Stomach (tissue), 9 donors: ENCODE measurements around the gene COX6B2. TPM values are rescaled to one million over a fixed set of nuclear protein-coding genes. Genes with fewer than 3 reads are reported as not detected.

Experiments used
- DNase-seq, 2 donors: peaks; one replicate each; pipeline versions ENCODE4 v3.0.0 to v3.0.0-alpha.2; 2013 to 2019
- H3K27ac ChIP-seq, 5 donors: fragments of 200-600 bp in 4 of 5; sonication (generic) in 4 of 5; one replicate each; pipeline ENCODE4 v1.5.1; 2013 to 2019; ENCODE audit warnings: mild to moderate bottlenecking in 1 of 5, moderate library complexity in 1 of 5
- H3K27me3 ChIP-seq, 3 donors: fragments of 200-600 bp; sonication (generic); one replicate each; pipeline ENCODE4 v1.5.1; 2017 to 2019; ENCODE audit warnings: mixed run types in 1 of 3
- H3K36me3 ChIP-seq, 4 donors: fragments of 200-600 bp; sonication (generic); 1 replicate in 3 of 4; 2 replicates in 1 of 4; pipeline ENCODE4 v1.5.1; 2016 to 2019
- H3K4me1 ChIP-seq, 4 donors: fragments of 200-600 bp; sonication (generic); one replicate each; pipeline ENCODE4 v1.5.1; 2016 to 2019
- H3K4me3 ChIP-seq, 4 donors: fragments of 200-600 bp; sonication (generic) in 3 of 4; one replicate each; pipeline ENCODE4 v1.5.1; 2016 to 2019; ENCODE audit warnings: mild to moderate bottlenecking in 1 of 4
- H3K9me3 ChIP-seq, 4 donors: fragments of 200-600 bp; sonication (generic); one replicate each; pipeline ENCODE4 v1.5.1; 2016 to 2019
- CTCF ChIP-seq, 7 experiments: fragments of 450-650 bp in 4 of 7; fragments of 200-600 bp in 3 of 7; sonication (generic) in 3 of 7; IDR thresholded peaks; one replicate each; pipeline ENCODE4 v1.5.1; 2016 to 2019; ENCODE audit warnings: antibody characterized with exemption in 7 of 7, control low read depth in 2 of 7, mild to moderate bottlenecking in 1 of 7
- EP300 ChIP-seq: sonication (generic); formaldehyde crosslinking; IDR thresholded peaks from one replicate; pipeline ENCODE4 v1.6.1; 2017; ENCODE audit warnings: antibody characterized with exemption
- POLR2A ChIP-seq, 4 donors: fragments of 450-650 bp; IDR thresholded peaks; one replicate each; pipeline ENCODE4 v1.6.1; 2016; ENCODE audit warnings: antibody characterized with exemption in 4 of 4, control low read depth in 2 of 4, mild to moderate bottlenecking in 1 of 4, moderate library complexity in 1 of 4
- POLR2AphosphoS5 ChIP-seq, 3 donors: sonication (generic); formaldehyde crosslinking; IDR thresholded peaks; one replicate each; pipeline ENCODE4 v1.6.1; 2016; ENCODE audit warnings: antibody characterized with exemption in 3 of 3
- WGBS, 5 donors: extraction: QIAGEN DNeasy Blood & Tissue Kit in 3 of 5; methylation state at CpG; one replicate each; pipeline versions ENCODE4 v1.1.5 to v1.1.7; 2013 to 2018; 5-methylcytosine and 5-hydroxymethylcytosine counted together
- intact Hi-C: fragments of 100-400 bp; cut with DNase I; formaldehyde crosslinking; loops from one replicate; pipeline ENCODE4 v1.15.1; 2023; ENCODE audit warnings: low total_unique reads
- polyA plus RNA-seq, 3 donors: library from polyadenylated mRNA; stranded (reverse); fragments of 200-250 nt; gene quantifications; one replicate each; pipeline ENCODE4 v1.2.3, GENCODE V29; 2013
- total RNA-seq, 5 donors: library from RNA; depleted of rRNA; stranded (reverse); fragments of >200 nt; gene quantifications; one replicate each; pipeline versions ENCODE4 v1.1.0 to v1.2.3, GENCODE V29; 2014 to 2016
- donor health status: healthy with polysubstance abuse.
- donor health status: Bipolar disorder and iron deficiency.
- donor health status: healthy.

Gene COX6B2
- total and polyA plus RNA-seq, 8 donors: 0.19 to 18.2 (median 0.93) TPM; not detected in 5

GRCh38 chr19:55386493-55386971 lies 32.0 kb upstream of the COX6B2 start:
- peak overlapping the region; percentile 79 to 90 (median 88) for H3K4me3 ChIP-seq
- no peak for DNase-seq
- H3K9me3 ChIP-seq: no peaks in the 10 kb centered on the region
- no peaks in the 10 kb centered on the region for H3K27me3 ChIP-seq
- peaks cover 43 to 79% (median 69%) of the 10 kb centered on the region in 4 donors for H3K4me1 ChIP-seq
- TF ChIP-seq CTCF (IDR thresholded peaks at IDR 0.05) (no peak), EP300 (no peak), POLR2A (IDR thresholded peaks at IDR 0.05) (no peak), POLR2AphosphoS5 (IDR thresholded peaks at IDR 0.05) (no peak)
- intact Hi-C loops: no loop called here
- H3K27ac ChIP-seq: peak overlapping the region; percentile 89 to 97 (median 93)
- WGBS, 5 donors: 0 to 2% (median 1%) methylated on average over 2 to 33 of the region's 33 CpGs
- peaks cover 25 to 51% (median 41%) of the 10 kb centered on the region in 4 donors for H3K36me3 ChIP-seq

- DNase-seq: peak; percentile 98 to 99
- Histone ChIP-seq H3K9me3 (no peaks in the 10 kb centered on the region), H3K36me3 (peaks cover 25 to 44% (median 38%) of the 10 kb centered on the region in 4 donors), H3K4me1 (peaks cover 43 to 73% (median 64%) of the 10 kb centered on the region in 4 donors), H3K4me3 (peak within 1 kb of the TSS; percentile 79 to 90 (median 88)), H3K27ac (peak within 1 kb of the TSS; percentile 89 to 97 (median 93)), H3K27me3 (no peaks in the 10 kb centered on the region)
- TF ChIP-seq POLR2A (IDR thresholded peaks at IDR 0.05): peak in 2 of 4 donors; percentile 83 to 98
- TF ChIP-seq EP300: no peak
- peak; percentile 99 to 100 (median 100) for TF ChIP-seq POLR2AphosphoS5 (IDR thresholded peaks at IDR 0.05)
- TF ChIP-seq CTCF (IDR thresholded peaks at IDR 0.05): peak in 1 of 7 experiments; percentile 14
- WGBS, 5 donors: 0 to 1% (median 0%) methylated on average over 61 to 68 of the region's 68 CpGs
- intact Hi-C loops: no loop called here
These were observed 31.4 kb upstream of the COX6B2 start, which contains the start of gene RPL28 for GRCh38 chr19:55385724-55386492. Gene RPL28 (plus strand): TSS chr19:55385932. CDS start chr19:55386358, 426 bp downstream.

GRCh38 chr19:55384920-55385723 lies 30.6 kb upstream of the COX6B2 start:
- Histone ChIP-seq H3K27ac (peak overlapping the region; percentile 89 to 97 (median 93)), H3K36me3 (peaks cover 25 to 37% (median 31%) of the 10 kb centered on the region in 4 donors), H3K27me3 (no peaks in the 10 kb centered on the region), H3K4me1 (peaks cover 43 to 65% (median 61%) of the 10 kb centered on the region in 4 donors), H3K4me3 (peak overlapping the region; percentile 79 to 90 (median 88)), H3K9me3 (no peaks in the 10 kb centered on the region)
- TF ChIP-seq POLR2AphosphoS5 (IDR thresholded peaks at IDR 0.05) (peak in 1 of 3 donors; percentile 4), CTCF (IDR thresholded peaks at IDR 0.05) (no peak)
- DNase-seq: peak; percentile 97 to 98
- intact Hi-C loops: no loop called here
- WGBS, 5 donors: 3 to 5% (median 3%) methylated on average over 34 of the region's 34 CpGs
